Gastroesophageal sphincter (tissue), 4 donors: ENCODE data around the gene FAM118B. TPM values are rescaled to one million over a fixed set of nuclear protein-coding genes. Genes with fewer than 3 reads are reported as not detected.
"Not testable (repeated sequence)": the region's sequence is repeated elsewhere in the genome, so short reads cannot be mapped to it uniquely, and the experiment has no call there.

Experiments
- ATAC-seq: fragments of 150-250 bp; one replicate; pipeline ENCODE4 v1.9.1; 2016; ENCODE audit warnings: mild to moderate bottlenecking, moderate library complexity
- H3K27ac ChIP-seq, 4 donors: fragments of 200-600 bp; sonication (generic) in 3 of 4; 1 replicate in 3 of 4; 2 replicates in 1 of 4; pipeline ENCODE4 v1.5.1; 2016 to 2019
- H3K27me3 ChIP-seq: fragments of 200-600 bp; sonication (generic); one replicate; pipeline ENCODE4 v1.5.1; 2019
- H3K36me3 ChIP-seq, 2 donors: fragments of 200-600 bp; sonication (generic); one replicate each; pipeline ENCODE4 v1.5.1; 2019; ENCODE audit warnings: control low read depth in 1 of 2
- H3K4me1 ChIP-seq, 3 donors: fragments of 200-600 bp; sonication (generic); 1 replicate in 2 of 3; 2 replicates in 1 of 3; pipeline ENCODE4 v1.5.1; 2016 to 2019; ENCODE audit warnings: control low read depth in 2 of 3
- H3K4me3 ChIP-seq, 2 donors: fragments of 200-600 bp; sonication (generic); one replicate each; pipeline ENCODE4 v1.5.1; 2019; ENCODE audit warnings: mild to moderate bottlenecking in 1 of 2, moderate library complexity in 1 of 2
- H3K9me3 ChIP-seq, 3 donors: fragments of 200-600 bp; sonication (generic); one replicate each; pipeline ENCODE4 v1.5.1; 2017 to 2019; ENCODE audit warnings: control low read depth in 2 of 3
- EP300 ChIP-seq: sonication (generic); formaldehyde crosslinking; IDR thresholded peaks from one replicate; pipeline ENCODE4 v1.6.1; 2017; ENCODE audit warnings: antibody characterized with exemption, mild to moderate bottlenecking
- POLR2A ChIP-seq, 2 donors: fragments of 450-650 bp; IDR thresholded peaks; one replicate each; pipeline ENCODE4 v1.6.1; 2017; ENCODE audit warnings: antibody characterized with exemption in 2 of 2, mild to moderate bottlenecking in 2 of 2, moderate library complexity in 1 of 2
- POLR2AphosphoS5 ChIP-seq: sonication (generic); formaldehyde crosslinking; IDR thresholded peaks from one replicate; pipeline ENCODE4 v1.6.1; 2017; ENCODE audit warnings: antibody characterized with exemption
- WGBS, 2 donors: methylation state at CpG; one replicate each; pipeline ENCODE4 v1.1.5; 2018; ENCODE audit warnings: low coverage in 1 of 2; 5-methylcytosine and 5-hydroxymethylcytosine counted together
- small RNA-seq, 4 donors: library from RNA; depleted of rRNA; stranded (forward); fragments of <200 nt; gene quantifications; one replicate each; pipeline ENCODE3, GENCODE V24; 2016
- total RNA-seq, 4 donors: library from RNA; depleted of rRNA; stranded (reverse); fragments of >200 nt; gene quantifications; one replicate each; pipeline ENCODE4 v1.1.0, GENCODE V29; 2016
- TF ChIP-seq, protein P1 (sequence below), 4 experiments: fragments of 200-600 bp in 2 of 4; fragments of 450-650 bp in 2 of 4; sonication (generic) in 1 of 4; IDR thresholded peaks; one replicate each; pipeline ENCODE4 v1.5.1; 2017 to 2019; ENCODE audit warnings: antibody characterized with exemption in 4 of 4, mild to moderate bottlenecking in 2 of 4, moderate library complexity in 2 of 4

Gene FAM118B
- total RNA-seq, 4 donors from 2014 or later: 15.5 to 24.0 (median 19.9) TPM

- no peak for TF ChIP-seq POLR2AphosphoS5
- TF ChIP-seq, protein P1, sequence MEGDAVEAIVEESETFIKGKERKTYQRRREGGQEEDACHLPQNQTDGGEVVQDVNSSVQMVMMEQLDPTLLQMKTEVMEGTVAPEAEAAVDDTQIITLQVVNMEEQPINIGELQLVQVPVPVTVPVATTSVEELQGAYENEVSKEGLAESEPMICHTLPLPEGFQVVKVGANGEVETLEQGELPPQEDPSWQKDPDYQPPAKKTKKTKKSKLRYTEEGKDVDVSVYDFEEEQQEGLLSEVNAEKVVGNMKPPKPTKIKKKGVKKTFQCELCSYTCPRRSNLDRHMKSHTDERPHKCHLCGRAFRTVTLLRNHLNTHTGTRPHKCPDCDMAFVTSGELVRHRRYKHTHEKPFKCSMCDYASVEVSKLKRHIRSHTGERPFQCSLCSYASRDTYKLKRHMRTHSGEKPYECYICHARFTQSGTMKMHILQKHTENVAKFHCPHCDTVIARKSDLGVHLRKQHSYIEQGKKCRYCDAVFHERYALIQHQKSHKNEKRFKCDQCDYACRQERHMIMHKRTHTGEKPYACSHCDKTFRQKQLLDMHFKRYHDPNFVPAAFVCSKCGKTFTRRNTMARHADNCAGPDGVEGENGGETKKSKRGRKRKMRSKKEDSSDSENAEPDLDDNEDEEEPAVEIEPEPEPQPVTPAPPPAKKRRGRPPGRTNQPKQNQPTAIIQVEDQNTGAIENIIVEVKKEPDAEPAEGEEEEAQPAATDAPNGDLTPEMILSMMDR (IDR thresholded peaks at IDR 0.05): no peak
- TF ChIP-seq POLR2A (IDR thresholded peaks at IDR 0.05): no peak
- TF ChIP-seq EP300: no peak
- no peak for ATAC-seq
- whole genome bisulfite sequencing, 2 donors: 70 to 87% methylated on average over 4 of the region's 4 CpGs
- no peak overlapping the region for H3K4me3 ChIP-seq
- no peaks in the 10 kb centered on the region for H3K27me3 ChIP-seq
- H3K4me1 ChIP-seq: peaks cover 0 to 45% (median 13%) of the 10 kb centered on the region in 3 donors
- no peaks in the 10 kb centered on the region for H3K9me3 ChIP-seq
- H3K27ac ChIP-seq: peak overlapping the region in 1 of 4 donors; percentile 16
- peaks cover 0 to 30% of the 10 kb centered on the region in 2 donors for H3K36me3 ChIP-seq
Measured at GRCh38 chr11:126308271-126308671, 96.7 kb downstream of the FAM118B start.

DNA sequence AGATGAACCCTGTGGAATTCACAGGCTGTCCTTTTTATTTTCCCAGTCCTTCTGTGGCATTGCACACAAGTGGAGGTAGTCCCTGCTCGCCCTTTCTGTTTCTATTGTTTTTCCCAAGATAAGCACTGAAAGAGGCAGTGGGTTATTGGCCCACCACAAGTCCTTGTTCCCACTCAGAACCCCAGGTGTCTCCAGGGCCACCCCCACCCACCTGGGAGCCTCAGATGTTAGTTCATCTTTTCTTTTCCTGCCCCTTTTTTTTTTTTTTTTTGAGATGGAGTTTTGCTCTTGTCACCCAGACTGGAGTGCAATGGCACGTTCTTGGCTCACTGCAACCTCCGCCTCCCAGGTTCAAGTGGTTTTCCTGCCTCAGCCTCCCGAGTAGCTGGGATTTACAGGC is 97.2 kb downstream of the FAM118B start:
- 89 to 92% methylated on average over 1 to 4 of the region's 4 CpGs for WGBS, 2 donors
- H3K4me3 ChIP-seq, H3K27me3 ChIP-seq, ATAC-seq, H3K9me3 ChIP-seq: not testable (repeated sequence)
- H3K36me3 ChIP-seq: peaks cover 0 to 31% of the 10 kb centered on the region in 2 donors
- peaks cover 0 to 42% (median 13%) of the 10 kb centered on the region in 3 donors for H3K4me1 ChIP-seq
- peak overlapping the region in 1 of 4 donors; percentile 16 for H3K27ac ChIP-seq

GRCh38 chr11:126310200-126310991 is 98.8 kb downstream of the FAM118B start:
- Histone ChIP-seq H3K4me3 (no peak overlapping the region), H3K36me3 (peaks cover 0 to 38% of the 10 kb centered on the region in 2 donors), H3K4me1 (peaks cover 0 to 32% (median 7%) of the 10 kb centered on the region in 3 donors), H3K27me3 (no peaks in the 10 kb centered on the region), H3K27ac (peak overlapping the region in 1 of 4 donors; percentile 34), H3K9me3 (no peaks in the 10 kb centered on the region)
- WGBS, 2 donors: 62 to 63% methylated on average over 8 to 11 of the region's 12 CpGs
- ATAC-seq: peak; percentile 87
- TF ChIP-seq, protein P1 (IDR thresholded peaks at IDR 0.05): peak; percentile 79 to 92 (median 84)
- TF ChIP-seq EP300: no peak

GRCh38 chr11:126310992-126311310 is 99.4 kb downstream of the FAM118B start:
- Histone ChIP-seq H3K27me3 (no peaks in the 10 kb centered on the region), H3K4me1 (peaks cover 0 to 32% (median 7%) of the 10 kb centered on the region in 3 donors), H3K4me3 (no peak overlapping the region), H3K36me3 (peaks cover 0 to 38% of the 10 kb centered on the region in 2 donors), H3K9me3 (no peaks in the 10 kb centered on the region), H3K27ac (peak overlapping the region in 1 of 4 donors; percentile 34)
- no peak for TF ChIP-seq POLR2A (IDR thresholded peaks at IDR 0.05)
- TF ChIP-seq EP300: no peak
- no peak for TF ChIP-seq POLR2AphosphoS5
- no peak for ATAC-seq
- WGBS, 2 donors: 47 to 52% methylated on average over 2 to 5 of the region's 6 CpGs

DNA sequence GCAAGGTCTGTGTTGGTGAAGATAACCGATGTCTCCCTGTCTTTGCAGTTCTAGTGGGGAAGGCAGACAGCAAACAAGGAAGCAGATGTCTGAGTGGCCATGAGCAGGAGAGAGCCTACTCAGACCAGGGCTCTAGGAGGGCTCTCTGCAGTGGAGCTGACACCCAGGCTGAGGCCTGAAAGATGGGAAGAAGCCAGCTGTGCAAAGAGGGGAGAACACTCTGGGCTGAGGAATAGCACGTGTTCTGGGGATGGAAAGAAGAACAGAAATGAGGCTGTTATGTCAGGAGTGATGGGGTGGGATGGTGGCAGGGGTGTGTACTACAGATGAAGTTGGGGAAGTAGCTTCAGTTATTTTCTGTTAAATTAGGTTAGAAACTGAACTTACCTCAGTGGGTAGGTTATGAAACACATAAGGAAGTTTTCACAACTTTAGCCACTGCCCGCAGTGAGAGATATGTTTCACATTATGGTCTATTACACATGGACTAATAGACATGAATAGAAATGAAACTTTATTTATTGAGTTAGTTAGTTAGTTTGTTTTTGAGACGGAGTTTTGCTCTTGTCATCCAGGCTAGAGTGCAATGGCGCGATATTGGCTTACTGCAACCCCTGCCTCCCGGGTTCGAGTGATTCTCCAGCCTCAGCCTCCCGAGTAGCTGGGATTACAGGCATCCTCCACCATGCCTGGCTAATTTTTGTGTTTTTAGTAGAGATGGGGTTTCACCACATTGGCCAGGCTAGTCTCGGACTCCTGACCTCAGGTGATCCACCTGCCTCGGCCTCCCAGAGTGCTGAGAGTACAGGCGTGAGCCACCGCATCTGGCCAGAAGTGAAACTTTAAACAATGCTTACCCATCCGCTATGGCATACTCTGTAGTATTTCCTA is 100.1 kb downstream of the FAM118B start:
- no peak for ATAC-seq
- no peak overlapping the region for H3K4me3 ChIP-seq
- H3K27ac ChIP-seq: no peak overlapping the region
- H3K27me3 ChIP-seq: no peaks in the 10 kb centered on the region
- peaks cover 0 to 27% (median 7%) of the 10 kb centered on the region in 3 donors for H3K4me1 ChIP-seq
- WGBS, 2 donors: 92% methylated on average over 11 to 14 of the region's 14 CpGs
- TF ChIP-seq EP300 (no peak), POLR2A (IDR thresholded peaks at IDR 0.05) (no peak)
- TF ChIP-seq, protein P1 (IDR thresholded peaks at IDR 0.05): no peak
- H3K36me3 ChIP-seq: peaks cover 0 to 38% of the 10 kb centered on the region in 2 donors
- no peaks in the 10 kb centered on the region for H3K9me3 ChIP-seq

Small RNA genes lying within 50 kb of the gene (small RNA-seq; reads per million reads assigned to genes)
- gene AP001893.2: 0 reads per million in 4 donors
- 0 reads per million in 4 donors for gene RN7SL351P
- 0 reads per million in 4 donors for gene RNU4-86P

Other genes starting within 250 kb of the FAM118B start
- 10 to 100 TPM; 14.2 to 40.9 (median 29.1) TPM for gene CDON, start 148.9 kb upstream of the FAM118B start, total RNA-seq
- 10 to 100 TPM; 13.2 to 18.8 (median 14.0) TPM for gene RPUSD4, start 132 bp upstream of the FAM118B start, total RNA-seq
- gene SRPRA, start 57.1 kb downstream of the FAM118B start, total RNA-seq: 10 to 100 TPM; 84.1 to 87.1 (median 86.7) TPM
- 10 to 100 TPM in 3 of 4 donors, 1 to 10 TPM in 1; 9.9 to 17.4 (median 14.5) TPM for gene FOXRED1, start 57.4 kb downstream of the FAM118B start, total RNA-seq
- gene TIRAP, start 71.3 kb downstream of the FAM118B start, total RNA-seq: 10 to 100 TPM in 3 of 4 donors, 1 to 10 TPM in 1; 6.6 to 18.1 (median 13.5) TPM
- 10 to 100 TPM; 11.8 to 20.6 (median 15.9) TPM for gene DCPS, start 92.3 kb downstream of the FAM118B start, total RNA-seq
- gene ST3GAL4, start 143.9 kb downstream of the FAM118B start, total RNA-seq: 10 to 100 TPM; 42.1 to 56.2 (median 47.2) TPM